Activated CD4-positive, alpha-beta T cell treated with anti-CD3 and anti-CD28 coated beads for 4 hours (primary cell): Measurements from ENCODE around the gene EPS8L3.
"Not testable (repeated sequence)": the region's sequence is repeated elsewhere in the genome, so short reads cannot be mapped to it uniquely, and the experiment has no call there.

ENCODE experiments used
- DNase-seq, 2 donors: peaks; one replicate each; pipeline ENCODE4 v3.0.0-alpha.2; 2020

Gene EPS8L3

GRCh38 chr1:109776911-109777310, 13.2 kb upstream of the EPS8L3 start:
- DNase-seq: peak; percentile 68 to 76

GRCh38 chr1:109776206-109776835, 12.6 kb upstream of the EPS8L3 start:
- DNase-seq: no peak

GRCh38 chr1:109775398-109775797, 11.7 kb upstream of the EPS8L3 start:
- DNase-seq: no peak

DNA sequence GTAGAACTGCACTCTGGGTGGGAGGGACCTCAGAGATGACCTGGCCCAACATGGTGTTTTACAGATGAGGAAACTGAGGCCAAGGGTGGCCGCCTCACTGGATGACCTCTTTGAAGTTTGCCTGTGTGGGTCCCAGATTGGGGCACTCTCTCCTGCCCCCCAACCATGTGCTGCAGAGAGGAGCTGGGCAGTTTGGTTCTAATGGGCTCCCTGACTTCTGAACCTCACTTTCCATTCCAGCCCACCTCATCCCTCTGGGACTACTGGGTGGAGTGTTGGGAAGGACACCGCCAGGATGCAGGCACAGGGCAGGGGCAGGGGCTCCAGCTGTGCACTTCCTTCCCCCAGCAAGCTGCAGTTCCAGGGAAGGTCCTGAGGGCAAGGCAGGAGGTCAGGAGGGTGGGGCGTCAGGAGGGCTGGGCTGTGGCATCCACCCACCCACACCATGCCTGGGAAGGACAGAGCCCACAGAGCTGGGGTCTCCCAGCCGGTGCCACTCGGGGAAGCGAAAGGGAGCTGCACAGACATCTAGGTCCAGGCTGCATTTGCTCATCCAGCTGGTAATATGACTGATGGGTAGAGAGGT, 10.3 kb upstream of the EPS8L3 start:
- DNase-seq: no peak

DNA sequence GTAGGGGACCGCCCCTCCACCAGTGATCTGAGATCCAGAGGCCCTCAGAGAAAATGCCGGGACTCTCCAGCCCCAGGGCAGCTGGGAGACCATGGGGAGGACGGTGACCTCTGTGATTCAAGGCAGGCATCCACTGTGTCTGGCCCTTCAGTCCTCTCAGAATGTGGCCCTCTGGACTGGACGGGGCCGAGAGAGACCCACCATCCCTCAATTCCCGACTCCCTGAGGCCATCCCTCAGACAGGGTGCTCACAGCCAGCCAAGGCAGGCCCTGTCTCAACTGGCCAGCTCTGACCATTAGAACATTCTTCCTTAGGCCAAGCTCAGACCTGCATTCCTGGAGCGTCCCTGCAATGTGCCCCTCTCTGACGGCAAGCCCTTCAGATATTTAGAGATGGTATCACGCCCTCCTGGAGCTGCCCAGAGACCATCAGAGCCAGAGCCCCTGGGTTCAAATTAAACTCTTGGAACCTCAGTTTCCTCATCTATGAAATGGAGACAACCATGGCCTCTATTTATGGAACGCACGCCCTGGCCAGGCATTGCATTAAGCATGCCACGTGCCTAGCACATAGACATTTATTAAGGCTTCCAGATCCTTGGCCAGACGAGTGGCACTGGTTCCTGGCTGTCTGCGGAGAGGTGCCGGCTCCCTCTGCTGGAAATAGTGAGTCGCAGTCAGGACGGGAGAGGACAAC, 9.6 kb upstream of the EPS8L3 start:
- peak; percentile 59 to 68 for DNase-seq

DNA sequence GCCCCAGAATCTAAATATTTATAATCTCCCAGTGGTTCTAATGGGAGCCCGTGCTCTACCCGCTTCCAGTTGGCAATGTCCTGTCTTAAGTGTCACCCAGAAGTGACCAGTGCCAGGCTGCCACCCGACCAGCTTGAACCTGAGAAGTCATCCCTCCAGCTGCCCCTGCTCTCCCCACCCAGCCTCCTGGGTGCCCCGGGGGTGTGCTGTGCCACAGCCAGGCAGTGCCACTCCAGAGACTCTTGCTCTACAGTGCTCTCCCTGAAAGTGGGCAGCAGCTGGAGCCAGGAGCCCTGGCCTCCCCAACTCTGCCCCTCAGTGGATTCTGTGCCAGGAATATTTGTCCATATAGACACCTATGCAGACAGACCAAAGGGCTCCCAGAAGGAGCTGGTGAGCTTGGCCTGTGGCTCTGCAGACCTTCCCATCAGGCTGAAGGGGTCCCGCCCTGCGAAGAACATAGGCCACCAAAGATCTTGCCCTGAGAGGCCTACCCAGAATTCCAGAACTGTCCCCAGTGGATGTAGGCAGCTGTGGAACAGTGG, 9.0 kb upstream of the EPS8L3 start:
- DNase-seq: no peak

- no peak for DNase-seq
These were observed 8.3 kb upstream of the EPS8L3 start for GRCh38 chr1:109771712-109772657.

GRCh38 chr1:109770331-109771095, 6.8 kb upstream of the EPS8L3 start:
- no peak for DNase-seq

- no peak for DNase-seq
These were observed 5.8 kb upstream of the EPS8L3 start for GRCh38 chr1:109769330-109770078.

DNA sequence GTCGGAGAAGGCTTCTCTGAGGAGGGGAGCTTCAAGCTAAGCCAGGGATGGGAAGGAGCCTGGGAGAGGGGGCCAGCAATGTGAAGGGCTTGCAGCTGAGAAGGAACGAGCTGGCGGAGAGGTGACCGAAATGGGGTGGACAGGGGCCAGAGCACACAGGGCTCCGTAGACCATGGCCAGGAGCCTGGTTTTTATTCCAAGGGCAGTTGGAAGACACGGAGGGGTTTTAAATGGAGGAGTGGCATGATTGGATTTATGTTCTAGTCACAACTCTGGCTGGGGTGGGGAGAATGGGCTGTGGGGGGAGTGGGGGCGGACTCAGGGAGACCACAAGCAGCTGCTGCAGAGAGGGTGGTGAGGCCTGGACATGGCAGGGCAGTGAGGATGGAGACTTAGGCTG, 5.1 kb upstream of the EPS8L3 start:
- DNase-seq: no peak

GRCh38 chr1:109768335-109768650, 4.6 kb upstream of the EPS8L3 start:
- DNase-seq: no peak

- no peak for DNase-seq
These were observed 4.1 kb upstream of the EPS8L3 start for GRCh38 chr1:109767637-109768334.

GRCh38 chr1:109766991-109767636, 3.4 kb upstream of the EPS8L3 start:
- DNase-seq: not testable (repeated sequence)

GRCh38 chr1:109765896-109766615, 2.3 kb upstream of the EPS8L3 start:
- DNase-seq: no peak

- no peak for DNase-seq
These were observed 1.7 kb upstream of the EPS8L3 start for GRCh38 chr1:109765483-109765815.

- DNase-seq: no peak
These were observed 1.1 kb upstream of the EPS8L3 start for GRCh38 chr1:109764561-109765482.

- no peak for DNase-seq
These were observed 690 bp downstream of the EPS8L3 start for GRCh38 chr1:109762821-109763645.
